Measurements from ENCODE around the gene NXF1. TPM values are rescaled to one million over a fixed set of nuclear protein-coding genes. Genes with fewer than 3 reads are reported as not detected.
A peak's percentile ranks its signal among the peaks of the same experiment; 100 is the strongest.
"Not testable (repeated sequence)": the region's sequence is repeated elsewhere in the genome, so short reads cannot be mapped to it uniquely, and the experiment has no call there.

Gene NXF1
- total RNA-seq, 2 experiments from 2014 or later, result 93.6 to 120 TPM

DNA sequence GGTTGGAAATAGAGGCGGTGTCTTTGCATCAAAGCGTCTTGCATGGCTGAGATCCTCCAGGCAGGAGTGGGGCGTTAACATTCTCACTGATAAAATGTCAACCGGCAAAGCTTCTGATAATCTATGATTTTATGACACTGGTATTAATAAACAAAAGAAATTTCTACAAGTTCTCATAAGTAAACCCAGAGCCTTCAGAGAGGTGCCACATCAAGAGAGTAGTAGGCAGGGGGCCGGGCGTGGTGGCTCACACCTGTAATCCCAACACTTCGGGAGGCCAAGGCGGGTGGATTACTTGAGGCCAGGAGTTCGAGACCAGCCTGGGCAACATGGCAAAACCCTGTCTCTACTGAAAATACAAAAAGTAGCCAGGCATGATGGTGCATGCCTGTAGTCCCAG, 37.7 kb upstream of the NXF1 start:
- H3K4me3 Mint-ChIP-seq, H3K36me3 Mint-ChIP-seq: not testable (repeated sequence)

DNA sequence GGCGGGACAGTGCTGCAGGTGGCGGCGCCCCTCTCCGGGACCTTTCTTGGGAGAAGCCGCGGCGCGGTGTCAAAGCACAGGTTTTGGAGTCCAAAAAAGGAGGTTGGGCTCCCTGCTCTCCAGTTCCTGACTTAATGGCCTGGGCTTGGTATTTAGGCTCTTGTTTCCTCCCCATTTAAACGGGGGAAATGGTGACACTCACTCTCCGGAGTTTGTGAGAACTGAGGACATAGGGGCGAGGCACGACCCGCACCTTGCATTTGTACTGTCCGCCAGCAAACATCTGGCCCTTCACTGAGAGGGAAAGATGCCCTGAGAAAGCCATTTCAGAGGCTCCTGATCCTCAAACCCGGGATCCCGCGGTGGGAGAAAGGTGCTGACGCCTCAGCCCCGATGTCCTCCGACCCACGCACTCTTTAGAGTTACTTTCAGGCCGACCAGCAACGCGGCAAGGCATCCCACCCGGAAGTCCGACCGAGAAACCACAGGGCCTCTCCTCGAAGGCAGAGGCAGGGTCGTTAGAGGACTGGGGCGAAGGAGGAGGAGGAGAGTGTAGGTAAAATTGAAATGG, 37.0 kb upstream of the NXF1 start:
- Mint-ChIP-seq H3K9me3 (ENCODE audit: low read depth) (no peaks in the 10 kb centered on the region), H3K4me1 (peaks cover 20% of the 10 kb centered on the region), H3K27ac (no peak overlapping the region), H3K4me3 (no peak overlapping the region), H3K27me3 (no peaks in the 10 kb centered on the region), H3K36me3 (peaks cover 7% of the 10 kb centered on the region)
- DNase-seq (peak; percentile 72), ATAC-seq (no peak)
- CTCF ChIA-PET, result interaction anchor here (1.0 to 2.0 kb wide), 5 partner anchors 10 to 56 kb away, joined by 3 to 13 read pairs (median 3); partner anchors contain the start of gene SLC3A2

More for the DNA sequence above, 37.7 kb upstream of the NXF1 start:
- H3K27me3 Mint-ChIP-seq; H3K27ac Mint-ChIP-seq; ATAC-seq; H3K9me3 Mint-ChIP-seq (ENCODE audit: low read depth); DNase-seq: not testable (repeated sequence)
- CTCF ChIA-PET, result interaction anchor here (1.0 to 2.0 kb wide), 4 partner anchors 9 to 57 kb away, joined by 3 to 13 read pairs (median 6); partner anchors contain the start of gene SLC3A2
- H3K4me1 Mint-ChIP-seq, result peaks cover 15% of the 10 kb centered on the region

DNA sequence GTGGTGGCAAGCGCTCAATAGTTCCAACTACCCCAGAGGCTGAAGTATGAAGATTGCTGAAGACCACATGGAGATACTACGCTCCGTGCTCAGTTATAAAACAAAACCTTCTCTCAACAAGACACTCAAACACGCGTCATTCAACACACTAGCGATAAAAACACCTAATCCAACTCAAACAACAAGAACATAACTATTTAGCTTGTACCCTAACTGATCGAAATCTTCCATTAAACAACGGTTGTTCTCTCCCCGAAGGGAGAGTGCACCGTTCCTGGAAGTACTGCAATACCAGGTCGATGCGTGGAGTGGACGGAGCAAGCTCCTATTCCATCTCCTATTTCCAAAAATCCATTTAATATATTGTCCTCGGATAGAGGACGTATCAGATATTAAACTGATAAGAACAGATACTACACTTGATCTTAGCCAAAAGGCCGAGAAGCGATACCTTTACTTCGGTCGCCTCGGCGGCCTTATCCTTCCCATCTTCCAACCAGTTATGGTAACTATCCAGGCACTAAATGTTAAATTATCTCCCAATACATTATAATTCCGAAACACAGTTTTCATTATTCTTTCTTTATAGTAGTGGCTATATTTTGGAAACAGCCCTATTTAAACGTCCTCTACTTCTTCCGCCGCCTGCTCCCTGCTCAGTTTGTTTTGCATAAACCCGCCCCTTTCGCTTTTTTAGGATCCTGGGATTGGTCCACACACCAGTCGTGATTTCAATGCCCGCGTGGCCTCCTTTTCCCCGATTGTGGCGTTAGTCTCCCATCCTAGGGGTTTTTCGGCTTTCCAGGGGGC, 36.3 kb upstream of the NXF1 start:
- Mint-ChIP-seq H3K4me1 (peaks cover 21% of the 10 kb centered on the region), H3K27ac (no peak overlapping the region), H3K4me3 (no peak overlapping the region), H3K9me3 (ENCODE audit: low read depth) (no peaks in the 10 kb centered on the region), H3K36me3 (peaks cover 8% of the 10 kb centered on the region), H3K27me3 (no peaks in the 10 kb centered on the region)
- CTCF ChIA-PET, result interaction anchor here (0.6 to 2.9 kb wide), 11 partner anchors 14 to 997 kb away, joined by 3 to 41 read pairs (median 4); partner anchors contain the start of genes HNRNPUL2, MARK2, SLC3A2 and TMEM179B
- DNase-seq, result peak; percentile 91
- ATAC-seq, result peak; percentile 70

DNA sequence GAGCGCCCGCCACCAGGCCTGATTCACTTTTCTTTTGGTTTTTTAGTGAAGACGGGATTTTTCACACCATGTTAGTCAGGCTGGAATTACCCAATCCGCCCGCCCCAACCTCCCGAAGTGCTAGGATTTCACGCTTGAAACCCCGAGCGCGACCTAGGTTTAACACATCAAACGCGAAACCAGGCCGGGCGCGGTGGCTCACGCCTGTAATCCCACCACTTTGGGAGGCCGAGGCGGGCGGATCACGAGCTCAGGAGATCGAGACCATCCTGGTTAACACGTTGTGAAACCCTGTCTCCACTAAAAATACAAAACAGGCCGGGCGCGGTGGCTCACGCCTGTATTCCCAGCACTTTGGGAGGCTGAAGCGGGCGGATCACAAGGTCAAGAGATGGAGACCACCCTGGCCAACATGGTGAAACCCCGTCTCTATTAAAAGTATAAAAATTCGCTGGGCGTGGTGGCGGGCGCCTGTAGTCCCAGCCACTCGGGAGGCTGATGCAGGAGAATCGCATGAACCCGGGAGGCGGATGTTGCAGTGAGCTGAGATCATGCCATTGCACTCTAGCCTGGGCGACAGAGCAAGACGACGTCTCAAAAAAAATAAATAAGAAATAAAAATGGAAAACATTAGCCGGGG, 35.6 kb upstream of the NXF1 start:
- ATAC-seq, result peak; percentile 13
- CTCF ChIA-PET, result interaction anchor here (0.6 to 2.9 kb wide), 11 partner anchors 14 to 998 kb away, joined by 3 to 41 read pairs (median 4); partner anchors contain the start of genes HNRNPUL2, MARK2, SLC3A2 and TMEM179B
- not testable (repeated sequence) for H3K9me3 Mint-ChIP-seq (ENCODE audit: low read depth); H3K27ac Mint-ChIP-seq; H3K4me3 Mint-ChIP-seq; H3K27me3 Mint-ChIP-seq
- Mint-ChIP-seq H3K4me1 (peaks cover 23% of the 10 kb centered on the region), H3K36me3 (peaks cover 11% of the 10 kb centered on the region)
- DNase-seq, result peak; percentile 86

DNA sequence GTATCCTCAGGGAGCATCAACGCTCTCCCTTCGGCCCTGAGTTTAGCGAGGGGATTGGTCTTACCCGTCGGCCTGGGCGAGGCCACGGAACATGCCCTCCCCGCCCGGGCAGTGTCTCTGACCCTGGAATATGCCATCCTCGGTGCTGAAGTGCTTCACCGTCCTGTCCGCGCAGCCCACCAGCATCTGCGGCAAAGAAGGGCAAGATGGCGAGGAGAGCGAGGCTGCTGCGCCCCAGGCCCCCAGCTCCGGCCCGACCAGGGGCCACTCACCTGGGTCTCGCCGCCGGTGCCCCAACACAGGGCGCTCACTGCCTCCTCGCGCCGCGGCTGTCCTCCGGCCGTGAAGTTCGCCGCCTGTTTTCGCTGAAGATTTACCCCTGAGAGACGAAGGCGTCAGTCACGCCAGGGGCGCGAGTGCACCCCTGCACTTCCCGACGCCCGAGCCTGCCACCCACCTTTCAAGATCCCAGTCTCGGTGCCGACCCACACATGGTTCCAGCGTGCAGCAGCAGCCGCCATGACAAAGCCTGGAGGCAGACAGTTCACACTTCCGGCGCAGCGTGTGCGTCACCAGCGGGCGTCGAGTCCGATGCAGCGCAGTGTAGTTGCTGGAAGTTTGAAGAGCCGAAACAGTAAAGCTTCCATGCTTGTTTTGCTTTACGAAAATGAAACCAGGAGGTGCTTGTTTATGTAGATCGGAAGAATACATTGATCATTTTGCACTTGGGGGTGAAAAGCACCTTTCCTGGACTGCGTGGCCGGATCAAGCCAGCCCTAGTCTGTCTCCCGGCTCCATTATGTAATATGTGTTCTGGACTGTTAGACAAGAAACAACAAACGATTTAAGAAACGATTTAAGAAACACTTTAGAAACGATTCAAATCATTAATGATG, 34.1 kb upstream of the NXF1 start, which contains the start of gene WDR74:
Gene WDR74, minus strand, starts transcription at position 541 of the 896 bp plus-strand sequence. Its CDS starts 20 bp downstream, at position 521.
- Mint-ChIP-seq H3K4me1 (peaks cover 28% of the 10 kb centered on the region), H3K4me3 (no peak within 1 kb of the TSS), H3K36me3 (peaks cover 19% of the 10 kb centered on the region), H3K27ac (no peak within 1 kb of the TSS), H3K9me3 (ENCODE audit: low read depth) (no peaks in the 10 kb centered on the region), H3K27me3 (no peaks in the 10 kb centered on the region)
- peak; percentile 54 for ATAC-seq
- CTCF ChIA-PET, result interaction anchor here (0.7 to 2.9 kb wide), 4 partner anchors 15 to 53 kb away, joined by 3 to 41 read pairs (median 13); partner anchors contain the start of genes SLC3A2 and TMEM179B
- peak; percentile 96 for DNase-seq

DNA sequence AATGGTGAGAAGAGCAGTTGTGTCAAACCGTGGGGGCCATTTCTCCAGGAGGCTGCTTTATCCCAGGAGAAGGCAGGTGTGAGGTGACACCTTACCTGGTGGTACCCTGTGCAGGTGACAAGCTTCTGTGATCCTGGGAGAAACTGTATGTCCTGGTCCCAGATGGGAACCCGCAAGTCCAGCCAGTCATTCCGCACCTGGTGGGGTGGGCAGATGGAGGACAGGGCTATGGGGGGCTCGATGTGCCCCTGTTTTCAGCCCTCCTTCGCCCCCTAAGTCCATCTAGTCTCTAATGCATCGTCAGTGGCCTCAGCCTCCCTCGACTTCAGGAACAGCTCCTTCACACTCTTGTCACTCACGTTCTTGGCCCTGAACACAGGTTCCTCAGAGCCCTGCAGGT, 30.1 kb upstream of the NXF1 start:
- no peak overlapping the region for H3K27ac Mint-ChIP-seq
- CTCF ChIA-PET, result no interaction called here
- H3K27me3 Mint-ChIP-seq, result no peaks in the 10 kb centered on the region
- DNase-seq (no peak), ATAC-seq (no peak)
- H3K9me3 Mint-ChIP-seq (ENCODE audit: low read depth), result no peaks in the 10 kb centered on the region
- H3K36me3 Mint-ChIP-seq, result peaks cover 26% of the 10 kb centered on the region
- no peak overlapping the region for H3K4me3 Mint-ChIP-seq
- H3K4me1 Mint-ChIP-seq, result peaks cover 42% of the 10 kb centered on the region

DNA sequence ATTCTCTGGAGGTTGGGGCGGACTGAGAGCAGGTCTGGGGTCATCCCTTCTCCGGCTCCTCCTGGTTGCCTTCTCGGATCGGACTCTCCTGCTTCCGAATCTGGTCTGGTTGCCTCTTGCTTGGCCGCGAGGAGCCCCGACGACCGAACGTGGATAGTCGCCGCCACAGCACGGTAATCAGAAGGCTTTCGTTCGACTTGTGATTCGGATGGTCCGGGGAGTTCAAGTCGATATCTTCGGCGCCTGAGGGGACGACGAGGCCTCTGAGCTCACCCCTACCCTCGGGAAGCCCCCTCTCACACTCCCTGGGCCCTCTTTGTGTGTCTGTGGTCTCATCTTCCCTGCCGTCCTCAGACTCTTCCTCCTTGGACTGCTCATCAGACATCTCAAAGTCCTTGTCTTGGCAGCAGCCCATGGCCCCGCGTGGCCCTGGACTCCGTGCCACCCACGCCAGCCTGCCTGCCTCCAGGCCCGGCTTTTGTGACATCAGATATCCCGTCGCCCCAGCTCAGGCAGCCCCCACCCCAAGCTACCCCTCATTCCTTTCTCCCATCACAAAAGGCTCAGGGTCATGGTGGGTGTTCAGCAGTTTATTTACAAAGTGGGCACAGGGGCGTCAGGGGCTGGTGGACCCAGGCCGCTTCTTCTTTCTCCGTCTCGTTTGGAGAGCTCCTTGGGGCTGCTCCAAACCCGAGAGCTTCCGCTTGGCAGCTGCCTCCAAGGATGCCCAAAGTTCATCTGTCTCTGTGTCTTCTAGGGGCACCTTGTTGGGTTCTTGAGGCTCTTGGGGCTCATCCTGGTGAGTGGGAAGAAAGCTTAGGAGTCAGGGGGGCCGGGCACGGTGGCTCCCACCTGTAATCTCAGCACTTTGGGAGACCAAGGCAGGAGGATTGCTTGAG, 27.3 kb upstream of the NXF1 start, which contains the start of gene TEX54:
Gene TEX54, minus strand, starts transcription at position 506 of the 899 bp plus-strand sequence.
- Mint-ChIP-seq H3K4me1 (peaks cover 36% of the 10 kb centered on the region), H3K9me3 (ENCODE audit: low read depth) (no peaks in the 10 kb centered on the region), H3K27ac (peak within 1 kb of the TSS; percentile 98), H3K36me3 (peaks cover 25% of the 10 kb centered on the region), H3K27me3 (no peaks in the 10 kb centered on the region), H3K4me3 (peak within 1 kb of the TSS; percentile 86)
- DNase-seq (peak; percentile 54), ATAC-seq (no peak)
- CTCF ChIA-PET, result interaction anchor here (0.8 to 3.1 kb wide), 6 partner anchors 42 to 105 kb away, joined by 3 to 22 read pairs (median 3); partner anchors contain the start of genes HNRNPUL2 and TMEM179B

DNA sequence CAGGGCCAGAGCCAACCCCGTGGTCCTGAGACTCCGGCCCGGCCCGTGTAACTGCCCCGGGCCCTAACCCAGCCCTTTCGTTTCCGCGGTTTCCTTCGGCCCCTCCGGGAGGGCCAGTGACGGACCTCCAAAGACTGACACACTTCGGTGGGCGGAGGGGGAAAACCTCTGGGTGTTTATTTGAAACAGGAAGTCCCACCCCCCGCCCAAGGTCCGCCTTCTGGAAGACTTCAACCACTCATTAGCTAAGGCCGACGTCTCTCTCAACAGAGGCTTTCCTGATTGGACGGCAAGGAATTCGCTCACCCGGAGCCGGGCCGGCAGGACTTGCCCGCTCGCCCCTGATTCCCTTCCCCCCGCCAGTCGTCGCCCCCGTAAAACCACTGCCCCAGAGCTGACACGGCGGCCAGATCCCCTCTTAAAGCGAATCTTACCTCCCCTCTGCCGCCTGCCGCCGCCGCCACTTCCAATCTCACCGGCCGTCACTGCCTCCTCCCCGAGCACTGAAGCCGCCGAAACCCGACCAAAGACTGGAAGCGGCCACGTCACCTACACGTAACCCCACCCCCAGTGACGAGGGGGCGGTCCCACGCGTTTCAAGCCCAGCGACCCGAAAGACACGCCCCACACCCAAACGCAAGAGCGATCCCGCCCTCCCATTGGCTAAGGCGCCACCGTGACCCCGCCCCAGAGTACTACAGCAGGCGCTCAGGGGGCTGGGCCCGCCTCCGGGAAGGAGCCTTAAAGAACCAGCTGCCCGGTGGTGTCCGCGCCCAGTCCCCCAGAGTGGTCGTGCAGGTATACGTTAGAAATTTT, 26.5 kb upstream of the NXF1 start, which contains the start of gene STX5:
Gene STX5, minus strand, starts transcription at position 532 of the 816 bp plus-strand sequence. CDS start 808 bp downstream, outside the sequence.
- no peaks in the 10 kb centered on the region for H3K27me3 Mint-ChIP-seq
- H3K4me3 Mint-ChIP-seq, result peak within 1 kb of the TSS; percentile 86
- DNase-seq, result peak; percentile 100
- CTCF ChIA-PET, result interaction anchor here (0.8 to 3.1 kb wide), 6 partner anchors 41 to 104 kb away, joined by 3 to 22 read pairs (median 4); partner anchors contain the start of genes HNRNPUL2 and TMEM179B
- H3K27ac Mint-ChIP-seq, result peak within 1 kb of the TSS; percentile 98
- H3K36me3 Mint-ChIP-seq, result peaks cover 27% of the 10 kb centered on the region
- H3K4me1 Mint-ChIP-seq, result peaks cover 34% of the 10 kb centered on the region
- ATAC-seq, result peak; percentile 91
- H3K9me3 Mint-ChIP-seq (ENCODE audit: low read depth), result no peaks in the 10 kb centered on the region

DNA sequence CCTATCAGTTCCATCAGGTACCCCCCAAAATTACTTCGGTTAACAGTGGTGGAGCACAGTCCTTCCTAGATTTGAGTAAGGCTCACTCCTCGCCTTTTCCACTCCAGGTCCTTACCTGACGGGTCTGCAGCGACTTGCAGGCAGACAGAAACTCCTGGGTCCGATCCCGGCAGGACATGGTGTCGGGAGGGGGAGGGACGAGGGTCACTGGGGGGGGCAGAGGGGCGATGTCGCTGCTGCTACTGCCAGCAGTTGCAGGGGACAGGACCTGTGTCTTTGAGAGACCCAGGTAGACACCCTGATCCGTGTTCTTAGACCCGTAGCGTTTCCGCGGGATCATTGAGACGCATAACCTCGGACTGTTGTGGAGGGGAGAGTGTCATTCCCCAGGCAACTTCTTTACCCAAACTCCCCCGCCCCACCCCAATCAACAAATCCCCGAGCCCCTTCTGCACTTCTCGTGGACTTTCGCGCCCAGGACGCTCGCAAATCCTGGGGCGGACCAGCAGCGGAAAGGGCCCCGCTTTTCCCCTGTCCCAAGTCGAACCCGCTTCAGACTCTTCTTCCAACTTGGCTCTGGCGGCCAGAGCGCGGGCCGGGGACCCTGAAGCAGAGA, 25.8 kb upstream of the NXF1 start:
- Mint-ChIP-seq H3K36me3 (peaks cover 23% of the 10 kb centered on the region), H3K27me3 (no peaks in the 10 kb centered on the region), H3K4me1 (peaks cover 30% of the 10 kb centered on the region), H3K4me3 (peak overlapping the region; percentile 86), H3K9me3 (ENCODE audit: low read depth) (no peaks in the 10 kb centered on the region), H3K27ac (peak overlapping the region; percentile 98)
- CTCF ChIA-PET, result interaction anchor here (0.8 to 4.3 kb wide), 3 partner anchors 40 to 50 kb away, joined by 3 to 28 read pairs (median 4); partner anchors contain the start of gene TMEM179B
- ATAC-seq, result no peak
- no peak for DNase-seq

DNA sequence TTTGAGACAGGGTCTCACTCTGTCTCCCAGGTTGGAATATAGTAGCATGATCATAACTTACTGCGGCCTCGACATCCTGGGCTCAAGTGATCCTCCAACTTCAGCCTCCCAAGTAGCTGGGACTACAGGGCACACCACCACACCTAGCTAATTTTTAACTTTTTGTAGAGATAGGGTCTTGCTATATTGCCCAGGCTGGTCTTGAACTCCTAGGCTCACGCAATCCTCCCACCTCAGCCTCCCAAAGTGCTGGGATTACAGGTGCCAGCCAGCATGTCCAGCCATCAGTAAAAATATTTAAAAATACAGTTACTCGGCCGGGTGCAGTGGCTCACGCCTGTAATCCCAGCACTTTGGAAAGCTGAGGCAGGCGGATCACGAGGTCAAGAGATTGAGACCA, 22.9 kb upstream of the NXF1 start:
- CTCF ChIA-PET, result interaction anchor here (1.0 to 4.3 kb wide), 6 partner anchors 22 to 236 kb away, joined by 3 to 28 read pairs (median 4); partner anchors contain the start of genes SLC3A2, TMEM179B and TUT1
- not testable (repeated sequence) for H3K27me3 Mint-ChIP-seq; ATAC-seq; H3K27ac Mint-ChIP-seq; H3K4me3 Mint-ChIP-seq; DNase-seq; H3K9me3 Mint-ChIP-seq (ENCODE audit: low read depth)
- Mint-ChIP-seq H3K36me3 (peaks cover 30% of the 10 kb centered on the region), H3K4me1 (peaks cover 29% of the 10 kb centered on the region)

Data from activated CD8-positive, alpha-beta memory T cell treated with anti-CD3 and anti-CD28 coated beads, Interleukin-2, amount 10 ng/mL, durations not matched to agents 7 days and 5 days (primary cell).